Left renal cortex interstitium (tissue), 4 donors: ENCODE data around the gene LRRC4. TPM values are rescaled to one million over a fixed set of nuclear protein-coding genes. Genes with fewer than 3 reads are reported as not detected.

ENCODE experiments used
- DNase-seq, 4 donors: peaks; one replicate each; pipeline ENCODE4 v3.0.0-alpha.2; 2013; ENCODE audit warnings: low read depth in 4 of 4, low spot score in 2 of 4, missing footprints in 1 of 4
- polyA plus RNA-seq, 4 donors: library from polyadenylated mRNA; unstranded; fragments of 120-200 nt; gene quantifications; one replicate each; pipeline ENCODE4 v1.2.1, GENCODE V29; 2013; ENCODE audit not compliant: insufficient read length in 4 of 4

Gene LRRC4
- 10 to 100 TPM in 1 of 4 donors, 1 to 10 TPM in 3; 7.0 to 10.1 (median 8.4) TPM for polyA plus RNA-seq

DNA sequence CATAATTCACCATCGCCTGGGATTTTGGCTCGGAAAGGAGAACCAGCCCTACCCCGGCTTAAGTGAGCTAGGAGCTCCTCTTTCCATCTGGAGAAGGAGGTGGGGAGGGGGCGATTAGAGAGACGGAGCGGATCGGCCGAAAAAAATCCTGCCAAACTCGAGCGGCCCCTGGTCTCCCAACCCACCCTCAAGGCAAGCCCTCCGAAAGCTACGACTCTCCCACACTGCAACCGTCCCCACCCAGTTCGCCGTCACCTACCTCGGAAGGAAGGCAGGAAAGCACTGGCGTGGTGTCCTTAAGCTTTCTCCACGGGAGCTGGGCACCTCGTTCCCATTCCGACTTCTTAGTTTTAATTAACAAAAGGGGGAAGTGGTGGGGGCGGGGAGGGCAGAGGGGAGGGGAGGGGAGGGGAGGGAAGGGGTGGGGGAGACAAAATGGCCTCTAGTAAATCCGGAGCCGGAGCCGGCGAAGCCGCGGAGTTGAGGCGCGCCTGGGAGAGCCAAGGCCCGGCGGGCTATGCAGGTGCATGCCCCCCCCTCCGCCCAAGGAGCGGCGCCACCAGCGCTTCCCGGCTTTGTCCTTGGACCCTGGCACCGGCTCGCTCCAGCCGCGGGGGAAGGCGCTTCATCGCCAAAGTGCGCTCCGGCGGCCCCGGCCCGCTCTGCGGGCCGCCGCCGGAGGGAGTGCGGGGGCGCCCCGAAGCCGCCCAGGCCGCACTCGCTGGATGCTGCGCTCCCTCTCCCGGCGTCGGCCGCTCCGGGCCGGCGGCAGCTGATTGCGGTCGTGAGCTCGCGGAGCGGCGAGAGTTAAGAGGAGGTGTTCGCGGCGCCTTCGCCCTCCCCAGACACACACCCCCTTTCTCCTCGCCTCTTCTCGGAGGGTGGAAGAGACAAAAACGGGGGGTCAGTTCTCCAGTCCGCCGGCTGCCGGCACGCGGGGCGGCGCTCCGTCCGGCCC, at the start of gene LRRC4:
Gene LRRC4, minus strand, starts transcription at position 784 of the 958 bp plus-strand sequence. CDS start 797 bp downstream, outside the sequence.
- no peak for DNase-seq

GRCh38 chr7:128080169-128080568, 48.9 kb upstream of the LRRC4 start:
- no peak for DNase-seq

GRCh38 chr7:128078309-128078708, 47.1 kb upstream of the LRRC4 start:
- DNase-seq = no peak

DNA sequence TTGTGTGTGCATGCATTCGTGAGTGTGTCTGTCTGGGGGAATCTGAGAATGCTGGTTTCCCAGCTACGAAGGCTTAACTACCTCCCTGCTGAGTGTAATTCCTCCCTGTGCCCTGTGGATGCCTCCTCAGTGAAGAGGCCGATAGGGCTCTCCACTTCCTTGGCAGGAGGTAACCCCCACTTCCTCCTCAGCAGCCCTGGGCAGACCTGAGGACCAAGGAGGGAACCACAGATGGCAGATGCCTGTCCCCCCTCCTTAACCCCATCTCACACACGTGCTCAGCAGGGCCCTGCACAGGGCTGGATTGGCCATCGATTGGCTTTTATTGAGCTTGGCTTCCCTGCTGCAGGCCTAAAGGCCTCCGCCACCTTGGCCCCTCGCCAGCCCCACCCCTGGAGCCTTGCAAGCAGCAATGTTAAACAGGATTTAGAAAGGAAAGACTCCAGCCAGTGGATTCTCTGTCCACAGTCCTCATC, 45.6 kb upstream of the LRRC4 start:
- no peak for DNase-seq

DNA sequence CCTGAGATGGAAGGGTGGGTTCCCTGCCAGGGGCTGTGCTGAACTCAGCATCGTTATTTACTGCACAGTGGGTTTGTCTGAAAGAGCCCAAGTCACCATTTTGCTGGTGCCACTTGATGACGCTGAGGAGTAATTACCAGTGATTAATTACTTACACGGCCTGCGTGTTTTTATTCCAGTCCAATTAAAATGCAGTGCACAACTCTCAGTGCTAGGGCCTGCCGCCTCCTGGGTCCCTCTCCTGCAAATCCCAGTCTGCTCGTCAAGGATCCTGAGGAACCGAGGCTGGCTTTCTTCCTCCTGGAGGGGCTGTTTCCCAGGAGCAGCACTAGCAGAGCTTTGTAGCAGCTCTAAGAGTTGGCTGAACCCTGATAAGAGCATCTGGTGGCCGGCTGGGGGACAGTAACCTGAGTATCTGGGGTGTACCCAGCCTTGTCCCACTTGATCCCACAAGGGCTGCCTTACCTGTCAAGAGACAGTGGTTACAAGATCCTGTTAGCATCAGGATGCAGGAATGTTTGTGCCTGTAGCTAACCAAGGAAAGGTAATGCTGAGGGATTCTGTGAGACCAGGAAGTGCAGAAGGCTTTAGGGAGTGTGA, 45.1 kb upstream of the LRRC4 start:
- DNase-seq = no peak

GRCh38 chr7:128075242-128076095, 44.2 kb upstream of the LRRC4 start:
- no peak for DNase-seq

DNA sequence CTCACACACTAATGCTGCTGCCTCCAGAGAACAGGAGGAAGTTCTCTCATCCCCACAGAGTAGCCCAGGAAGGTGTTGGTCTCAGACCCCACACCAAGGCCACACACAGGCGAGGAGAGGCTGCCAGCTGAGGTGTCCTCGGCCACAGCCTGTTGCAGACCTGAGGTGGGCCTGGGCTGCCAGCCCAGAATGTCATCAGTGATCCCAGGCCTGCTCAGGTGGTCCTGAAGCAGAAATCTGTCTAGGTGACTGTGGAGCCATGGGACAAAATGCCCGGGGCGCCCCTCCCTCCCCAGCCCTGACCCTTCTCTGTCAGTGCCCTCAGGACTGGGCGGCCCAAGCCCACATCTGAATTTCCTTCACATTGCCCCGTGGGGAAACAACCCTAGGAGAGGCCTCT, 43.5 kb upstream of the LRRC4 start:
- DNase-seq = no peak

GRCh38 chr7:128074336-128074735, 43.1 kb upstream of the LRRC4 start:
- DNase-seq = no peak

DNA sequence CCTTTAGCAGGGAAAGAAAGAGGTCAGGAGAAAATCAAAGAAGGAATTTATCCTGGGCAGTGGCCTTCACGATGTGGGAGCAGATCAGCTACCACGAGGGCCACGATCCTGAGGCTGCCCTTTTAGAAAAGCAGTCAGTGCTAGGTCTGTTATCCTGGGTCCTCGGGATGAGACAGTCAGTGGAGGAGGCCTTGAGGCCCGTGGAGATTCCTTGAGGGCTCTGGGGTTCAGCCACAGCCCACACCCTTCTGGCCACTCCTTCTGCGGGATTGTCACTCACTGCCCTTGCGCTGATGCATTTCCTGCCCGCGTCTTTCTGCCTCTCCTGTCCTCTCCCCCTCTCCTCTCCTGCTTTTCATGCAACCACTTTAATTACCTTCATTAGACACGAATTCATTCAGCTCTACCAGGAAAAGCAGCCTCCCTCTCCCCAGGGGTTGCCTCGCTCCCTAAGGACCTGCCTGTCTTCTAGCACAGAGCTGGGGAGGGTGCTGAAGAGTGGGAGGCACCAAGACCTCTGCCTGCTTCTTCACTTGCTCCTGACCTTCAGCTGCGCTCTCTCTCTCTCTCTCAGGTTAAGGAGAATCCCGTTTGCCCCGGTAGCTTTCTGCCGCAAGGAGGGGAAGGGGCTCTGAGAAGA, 42.6 kb upstream of the LRRC4 start:
- DNase-seq = no peak

DNA sequence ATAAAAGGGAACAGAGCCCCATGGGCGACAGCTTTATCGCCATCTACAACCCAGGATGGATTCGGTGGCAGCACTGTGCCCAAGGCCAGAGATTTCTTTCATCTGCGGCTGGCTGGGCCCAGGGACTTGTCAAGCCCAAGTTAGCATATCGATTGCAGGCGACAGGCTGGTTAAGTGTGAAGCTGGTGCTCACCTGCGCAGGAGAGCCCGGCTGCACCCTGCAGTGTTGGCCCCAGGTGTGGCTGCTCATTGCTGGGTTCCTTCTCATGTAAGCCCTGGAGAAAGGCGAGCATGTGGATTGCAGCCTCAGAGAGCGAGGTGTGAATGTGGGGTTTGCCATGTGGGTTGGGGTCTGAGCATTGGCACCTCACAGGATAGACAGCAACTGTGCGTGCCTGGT, 40.6 kb upstream of the LRRC4 start:
- no peak for DNase-seq

DNA sequence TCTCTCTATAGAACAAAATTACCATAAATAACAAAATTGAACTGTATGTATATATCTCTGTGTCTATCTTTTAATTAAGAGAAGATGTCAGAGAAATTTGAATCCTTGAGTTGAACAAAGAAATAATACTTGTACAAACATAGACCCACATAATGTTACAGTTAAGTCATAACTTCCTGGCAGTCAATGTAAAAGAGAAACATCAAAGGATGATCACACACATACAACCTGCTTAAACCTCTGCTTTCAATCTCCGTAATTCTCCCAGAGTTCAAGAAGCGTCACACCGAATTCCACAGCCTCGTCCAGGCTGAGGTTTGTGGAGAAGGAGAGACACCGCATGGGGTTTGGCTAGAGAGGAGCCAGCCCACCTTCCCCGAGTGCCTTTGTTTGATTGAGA, 40.1 kb upstream of the LRRC4 start:
- DNase-seq = no peak

- no peak for DNase-seq
Observed at GRCh38 chr7:128069373-128070364, 38.4 kb upstream of the LRRC4 start.

DNA sequence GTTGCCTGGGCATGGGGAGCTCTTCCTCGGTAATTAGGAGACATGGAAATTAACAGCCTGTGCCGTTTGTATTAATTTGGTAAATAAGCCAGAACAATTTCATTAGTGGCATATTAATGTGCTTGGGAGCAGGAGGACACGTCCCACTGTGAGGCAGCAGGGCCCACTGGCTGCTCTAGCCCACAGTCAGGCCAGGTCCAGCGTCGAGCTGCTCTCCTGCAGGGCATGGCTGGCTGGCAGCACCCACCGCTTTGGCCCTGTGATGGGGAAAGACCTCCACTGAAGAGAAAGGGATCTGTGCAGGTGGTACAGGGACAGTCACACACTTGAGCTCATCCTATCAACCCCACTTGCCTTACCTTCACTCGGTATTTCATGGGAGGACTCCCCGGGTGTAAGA, 37.5 kb upstream of the LRRC4 start:
- no peak for DNase-seq

GRCh38 chr7:128067983-128068382, 36.7 kb upstream of the LRRC4 start:
- no peak for DNase-seq

DNA sequence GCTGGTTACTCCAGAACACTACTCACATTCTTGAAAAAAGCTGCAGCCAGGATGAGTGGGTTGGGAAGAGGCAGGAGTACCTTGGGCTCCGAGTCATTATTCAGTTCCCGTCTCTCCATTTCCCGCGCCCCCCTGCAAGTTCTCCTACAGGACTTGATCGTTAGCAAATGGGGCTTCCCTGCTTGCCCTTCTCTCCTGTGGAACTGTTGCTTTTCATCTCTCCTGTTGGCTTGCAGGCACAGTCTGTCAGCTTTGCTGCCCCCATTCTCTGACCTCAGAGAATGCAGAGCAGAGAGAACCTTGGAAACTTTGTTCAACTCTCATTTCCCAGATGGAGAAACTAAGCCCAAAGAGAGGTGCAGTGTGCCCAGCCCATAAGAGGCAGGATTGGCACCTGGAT, 35.6 kb upstream of the LRRC4 start:
- DNase-seq = no peak

- DNase-seq = no peak
Observed at GRCh38 chr7:128066395-128066794, 35.2 kb upstream of the LRRC4 start.

GRCh38 chr7:128065872-128066271, 34.6 kb upstream of the LRRC4 start:
- DNase-seq = no peak

GRCh38 chr7:128063088-128063487, 31.9 kb upstream of the LRRC4 start:
- DNase-seq = no peak

GRCh38 chr7:128060018-128060417, 28.8 kb upstream of the LRRC4 start:
- DNase-seq = no peak
